ENCODE results near the gene RAB26.
"Not testable (repeated sequence)": the region's sequence is repeated elsewhere in the genome, so short reads cannot be mapped to it uniquely, and the experiment has no call there.

RAB26 gene

DNA sequence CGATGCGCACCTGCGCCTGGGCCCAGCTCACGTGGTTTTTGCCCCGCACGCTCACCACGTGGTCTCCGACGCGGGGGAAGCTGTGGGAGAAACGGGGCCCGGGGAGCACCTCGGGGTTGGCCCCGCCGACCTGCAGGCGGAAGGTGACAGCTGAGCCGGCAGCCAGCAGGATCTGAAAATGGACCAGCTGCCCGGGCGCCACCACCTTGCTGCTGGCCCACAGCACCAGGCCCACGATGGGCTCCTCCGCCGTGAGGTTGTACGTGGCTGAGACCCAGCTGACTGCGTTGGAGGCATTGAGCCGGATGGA lies 39.2 kb upstream of the RAB26 start:
- peaks cover 25% of the 10 kb centered on the region for H3K36me3 ChIP-seq (ENCODE audit: control insufficient read depth, insufficient read depth, low read length)

DNA sequence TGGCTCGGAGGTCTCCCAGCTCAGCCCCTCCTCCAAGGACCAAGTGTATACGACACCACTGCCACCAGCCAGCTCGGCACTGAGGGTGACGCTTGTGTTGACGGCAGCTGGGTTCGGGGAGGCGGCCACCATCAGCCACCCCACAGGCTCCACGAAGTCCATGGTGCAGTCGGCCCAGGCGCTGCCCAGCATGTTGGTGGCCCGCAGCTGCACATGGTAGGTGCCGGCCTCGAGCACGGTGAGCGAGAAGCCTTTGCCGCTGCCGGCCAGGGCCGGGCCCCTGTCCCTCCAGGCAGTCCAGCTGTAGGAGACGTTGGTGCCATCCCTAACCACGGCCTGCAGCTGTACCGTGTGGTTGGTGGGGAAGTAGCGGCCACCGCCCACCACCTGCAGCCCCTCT lies 38.6 kb upstream of the RAB26 start:
- H3K27ac ChIP-seq (ENCODE audit: low read length); H3K4me3 ChIP-seq (ENCODE audit: low read length); DNase-seq (ENCODE audit: low read depth, low spot score); H3K27me3 ChIP-seq (ENCODE audit: control insufficient read depth, insufficient read depth, low read length); H3K4me1 ChIP-seq (ENCODE audit: control insufficient read depth, insufficient read depth, low read length); H3K9me3 ChIP-seq (ENCODE audit: control insufficient read depth, insufficient read depth, low read length): not testable (repeated sequence)
- WGBS (ENCODE audit: insufficient coverage, insufficient read length), result no CpG with 5 or more reads among the region's 23 CpGs
- peaks cover 25% of the 10 kb centered on the region for H3K36me3 ChIP-seq (ENCODE audit: control insufficient read depth, insufficient read depth, low read length)

More for the DNA sequence above, 39.2 kb upstream of the RAB26 start:
- H3K27ac ChIP-seq (ENCODE audit: low read length); H3K4me1 ChIP-seq (ENCODE audit: control insufficient read depth, insufficient read depth, low read length); H3K4me3 ChIP-seq (ENCODE audit: low read length); H3K9me3 ChIP-seq (ENCODE audit: control insufficient read depth, insufficient read depth, low read length); H3K27me3 ChIP-seq (ENCODE audit: control insufficient read depth, insufficient read depth, low read length); DNase-seq (ENCODE audit: low read depth, low spot score): not testable (repeated sequence)
- no CpG with 5 or more reads among the region's 25 CpGs for WGBS (ENCODE audit: insufficient coverage, insufficient read length)

DNA sequence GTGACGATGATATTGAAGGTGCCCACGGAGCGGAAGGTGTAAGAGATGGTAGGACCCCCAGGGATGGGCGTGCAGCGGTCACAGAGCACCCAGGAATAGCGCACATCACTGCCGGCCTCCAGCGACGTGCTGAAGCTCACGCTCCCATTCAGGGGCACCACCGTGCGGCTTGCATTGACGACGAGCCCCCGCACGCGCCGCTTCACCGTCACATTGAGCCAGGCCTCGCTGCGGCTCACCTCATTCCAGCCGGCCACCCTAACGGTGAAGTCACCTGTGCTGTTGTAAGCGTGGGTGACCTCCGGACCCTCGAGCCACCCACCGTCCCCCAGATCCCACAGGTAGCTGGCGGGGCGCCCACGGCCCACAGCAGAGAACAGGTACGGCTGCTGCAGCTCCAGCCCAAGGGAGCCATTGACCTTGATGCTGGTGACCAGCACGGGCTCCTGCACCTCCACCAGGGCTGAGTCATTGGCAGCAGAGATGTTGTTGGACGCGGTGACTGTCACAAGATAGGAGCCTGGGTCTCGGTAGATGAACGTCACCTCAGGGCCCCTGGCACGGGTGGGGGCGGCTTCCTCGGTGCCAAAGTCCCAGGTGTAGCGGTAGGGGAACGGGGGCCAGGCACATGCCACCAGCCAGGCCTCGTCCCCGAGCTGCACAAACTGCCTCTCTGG lies 38.0 kb upstream of the RAB26 start:
- H3K4me3 ChIP-seq (ENCODE audit: low read length); H3K27me3 ChIP-seq (ENCODE audit: control insufficient read depth, insufficient read depth, low read length); H3K27ac ChIP-seq (ENCODE audit: low read length); H3K4me1 ChIP-seq (ENCODE audit: control insufficient read depth, insufficient read depth, low read length); DNase-seq (ENCODE audit: low read depth, low spot score); H3K9me3 ChIP-seq (ENCODE audit: control insufficient read depth, insufficient read depth, low read length): not testable (repeated sequence)
- H3K36me3 ChIP-seq (ENCODE audit: control insufficient read depth, insufficient read depth, low read length), result peaks cover 25% of the 10 kb centered on the region
- no CpG with 5 or more reads among the region's 43 CpGs for WGBS (ENCODE audit: insufficient coverage, insufficient read length)

DNA sequence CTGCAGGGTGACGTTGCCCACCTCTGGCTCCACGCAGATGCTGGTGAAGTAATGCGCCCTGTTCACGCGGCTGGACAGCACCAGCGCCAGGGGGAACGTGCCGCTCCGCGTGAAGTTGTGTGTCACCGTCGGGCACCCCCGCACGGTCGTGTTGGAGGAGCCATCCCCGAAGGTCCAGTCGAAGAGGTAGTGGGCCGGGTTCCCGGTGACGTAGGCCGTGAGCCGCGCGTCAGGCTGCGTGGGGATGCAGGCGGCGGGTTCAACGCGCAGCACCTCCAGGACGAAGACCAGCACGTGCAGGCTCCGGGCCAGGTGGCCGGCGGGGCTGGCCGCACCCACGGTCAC lies 37.4 kb upstream of the RAB26 start:
- peaks cover 25% of the 10 kb centered on the region for H3K36me3 ChIP-seq (ENCODE audit: control insufficient read depth, insufficient read depth, low read length)
- DNase-seq (ENCODE audit: low read depth, low spot score); H3K4me1 ChIP-seq (ENCODE audit: control insufficient read depth, insufficient read depth, low read length); H3K4me3 ChIP-seq (ENCODE audit: low read length); H3K27me3 ChIP-seq (ENCODE audit: control insufficient read depth, insufficient read depth, low read length); H3K9me3 ChIP-seq (ENCODE audit: control insufficient read depth, insufficient read depth, low read length); H3K27ac ChIP-seq (ENCODE audit: low read length): not testable (repeated sequence)
- WGBS (ENCODE audit: insufficient coverage, insufficient read length), result no CpG with 5 or more reads among the region's 36 CpGs

DNA sequence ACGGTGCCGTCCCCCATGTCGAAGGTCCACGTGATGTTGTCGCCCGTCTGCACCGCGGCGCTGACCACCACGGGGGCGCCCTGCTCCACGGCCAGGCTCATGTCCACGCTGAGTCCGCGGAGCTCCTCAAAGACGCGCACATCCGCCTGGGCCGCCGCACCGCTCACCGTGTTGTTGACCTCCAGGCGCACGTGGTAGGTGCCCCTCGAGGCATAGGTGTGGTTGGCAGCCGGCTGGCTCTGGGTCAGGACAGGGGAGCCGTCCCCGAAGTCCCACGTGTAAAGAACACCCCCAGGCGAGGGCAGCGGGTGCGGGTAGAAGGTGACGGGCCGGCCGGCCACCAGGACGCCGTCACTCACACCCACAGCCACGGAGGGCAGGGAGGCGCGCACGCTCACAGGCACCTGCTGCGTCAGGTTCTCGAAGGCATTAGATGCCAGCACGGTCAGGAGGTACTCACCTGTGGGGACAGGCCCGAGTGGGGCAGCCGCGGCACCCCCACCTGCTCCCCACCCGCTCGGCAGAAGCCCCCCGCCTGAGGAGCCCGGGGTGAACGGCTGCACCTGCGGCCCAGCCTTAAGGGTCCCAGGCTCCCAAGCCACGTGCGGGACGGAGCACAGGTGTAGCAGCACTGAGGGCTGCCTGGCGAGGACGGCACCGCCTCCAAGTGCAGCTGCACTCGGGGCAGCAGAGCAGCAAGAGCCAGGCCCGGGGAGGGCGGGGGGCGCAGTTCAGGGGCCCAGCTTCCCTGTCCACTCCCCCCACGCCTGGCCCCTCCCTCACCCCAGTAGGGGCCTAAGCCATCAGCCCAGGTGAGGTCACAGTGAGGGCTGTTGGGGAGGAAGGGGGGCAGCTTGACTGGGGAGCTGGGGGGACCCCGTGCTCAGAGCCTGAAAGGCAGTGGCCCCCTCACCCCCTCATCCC lies 36.8 kb upstream of the RAB26 start:
- H3K27me3 ChIP-seq (ENCODE audit: control insufficient read depth, insufficient read depth, low read length); H3K4me1 ChIP-seq (ENCODE audit: control insufficient read depth, insufficient read depth, low read length); H3K9me3 ChIP-seq (ENCODE audit: control insufficient read depth, insufficient read depth, low read length); DNase-seq (ENCODE audit: low read depth, low spot score); H3K27ac ChIP-seq (ENCODE audit: low read length); H3K4me3 ChIP-seq (ENCODE audit: low read length): not testable (repeated sequence)
- no CpG with 5 or more reads among the region's 65 CpGs for WGBS (ENCODE audit: insufficient coverage, insufficient read length)
- H3K36me3 ChIP-seq (ENCODE audit: control insufficient read depth, insufficient read depth, low read length), result peaks cover 25% of the 10 kb centered on the region

DNA sequence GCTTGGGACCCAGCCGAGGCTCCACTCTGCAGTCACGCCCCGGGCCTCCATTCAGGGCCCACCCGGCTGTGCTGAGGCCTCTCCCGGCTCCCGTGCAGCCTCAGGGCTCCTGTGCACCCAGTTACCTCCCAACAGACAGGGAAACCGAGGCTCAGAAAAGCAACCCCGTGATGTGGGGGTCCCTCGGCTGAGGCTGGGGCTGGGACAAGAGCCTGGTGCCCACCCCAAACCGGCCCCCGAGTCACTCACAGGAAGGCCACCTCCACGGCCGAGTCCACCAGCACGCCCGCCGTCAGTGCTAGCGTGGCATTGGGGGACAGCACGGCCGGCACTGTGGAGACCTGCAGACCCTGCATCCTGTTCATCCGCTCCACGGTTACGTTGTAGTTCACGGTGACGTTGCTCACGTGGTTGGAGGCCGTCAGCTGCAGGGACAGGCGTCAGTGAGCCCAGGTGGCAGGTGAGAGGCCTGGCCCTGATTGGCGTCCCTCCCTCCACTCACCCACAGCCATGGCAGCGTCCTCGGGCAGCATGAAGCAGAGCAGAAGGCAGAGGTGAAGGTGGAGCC lies 35.8 kb upstream of the RAB26 start:
- not testable (repeated sequence) for H3K27me3 ChIP-seq (ENCODE audit: control insufficient read depth, insufficient read depth, low read length); DNase-seq (ENCODE audit: low read depth, low spot score); H3K4me1 ChIP-seq (ENCODE audit: control insufficient read depth, insufficient read depth, low read length); H3K4me3 ChIP-seq (ENCODE audit: low read length); H3K9me3 ChIP-seq (ENCODE audit: control insufficient read depth, insufficient read depth, low read length); H3K27ac ChIP-seq (ENCODE audit: low read length)
- peaks cover 25% of the 10 kb centered on the region for H3K36me3 ChIP-seq (ENCODE audit: control insufficient read depth, insufficient read depth, low read length)
- WGBS (ENCODE audit: insufficient coverage, insufficient read length), result no CpG with 5 or more reads among the region's 30 CpGs

DNA sequence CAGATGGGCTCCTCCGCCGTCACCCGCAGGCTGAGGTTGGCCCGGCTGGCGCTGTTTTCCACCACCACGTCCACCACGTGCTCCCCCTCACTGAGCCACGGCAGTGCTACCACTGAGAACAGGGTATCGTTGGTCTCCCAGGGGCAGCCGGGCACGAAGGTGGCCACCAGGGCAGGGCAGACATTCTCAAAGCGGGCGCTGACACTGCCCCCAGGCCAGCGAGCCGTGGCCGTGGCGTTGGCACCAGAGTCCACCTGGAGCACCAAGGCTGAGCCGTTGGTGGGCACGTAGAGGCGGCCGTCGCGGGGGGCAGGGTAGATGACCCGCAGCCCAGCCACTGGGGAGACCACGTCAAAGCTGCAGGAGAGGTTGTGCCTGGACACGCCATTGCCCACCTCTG lies 34.2 kb upstream of the RAB26 start:
- H3K4me3 ChIP-seq (ENCODE audit: low read length); DNase-seq (ENCODE audit: low read depth, low spot score); H3K27me3 ChIP-seq (ENCODE audit: control insufficient read depth, insufficient read depth, low read length); H3K9me3 ChIP-seq (ENCODE audit: control insufficient read depth, insufficient read depth, low read length); H3K4me1 ChIP-seq (ENCODE audit: control insufficient read depth, insufficient read depth, low read length); H3K27ac ChIP-seq (ENCODE audit: low read length): not testable (repeated sequence)
- WGBS (ENCODE audit: insufficient coverage, insufficient read length), result no CpG with 5 or more reads among the region's 26 CpGs
- H3K36me3 ChIP-seq (ENCODE audit: control insufficient read depth, insufficient read depth, low read length), result peaks cover 17% of the 10 kb centered on the region

DNA sequence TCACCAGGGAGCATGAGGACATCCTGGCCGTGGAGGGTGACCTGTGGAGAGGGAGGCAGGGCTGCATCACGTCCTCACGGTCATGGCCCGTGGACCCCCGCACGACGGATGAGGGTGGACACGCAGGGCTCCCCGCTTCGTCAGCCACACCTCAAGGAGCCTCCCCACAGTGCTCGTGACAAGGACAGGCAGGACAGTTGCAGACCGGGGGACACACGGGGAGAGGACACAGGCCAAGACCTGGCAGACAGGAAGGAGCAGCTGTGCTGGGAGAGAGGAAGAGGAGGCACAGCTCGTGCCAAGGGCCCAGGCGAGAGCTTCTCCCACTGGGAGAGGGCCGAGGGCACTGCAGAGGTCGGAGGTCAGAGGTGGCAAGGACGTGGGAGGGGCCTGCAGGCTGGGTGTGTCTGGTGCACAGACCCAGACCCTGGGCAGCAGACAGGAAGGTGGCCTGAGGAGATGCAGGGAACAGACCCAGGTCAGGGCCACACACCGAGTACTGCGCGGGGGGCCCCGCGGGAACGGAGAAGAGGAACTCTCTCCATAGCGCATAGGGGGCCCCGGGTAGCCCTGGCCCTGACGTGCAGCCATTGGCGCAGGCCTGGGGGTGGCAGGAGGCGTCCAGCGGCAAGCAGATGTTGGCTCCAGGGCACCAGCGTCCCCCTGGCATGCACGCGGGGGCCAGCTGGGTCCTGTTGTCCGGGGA lies 33.4 kb upstream of the RAB26 start:
- peaks cover 16% of the 10 kb centered on the region for H3K36me3 ChIP-seq (ENCODE audit: control insufficient read depth, insufficient read depth, low read length)
- H3K27ac ChIP-seq (ENCODE audit: low read length); H3K4me3 ChIP-seq (ENCODE audit: low read length); DNase-seq (ENCODE audit: low read depth, low spot score); H3K27me3 ChIP-seq (ENCODE audit: control insufficient read depth, insufficient read depth, low read length); H3K4me1 ChIP-seq (ENCODE audit: control insufficient read depth, insufficient read depth, low read length); H3K9me3 ChIP-seq (ENCODE audit: control insufficient read depth, insufficient read depth, low read length): not testable (repeated sequence)
- WGBS (ENCODE audit: insufficient coverage, insufficient read length), result no CpG with 5 or more reads among the region's 34 CpGs

DNA sequence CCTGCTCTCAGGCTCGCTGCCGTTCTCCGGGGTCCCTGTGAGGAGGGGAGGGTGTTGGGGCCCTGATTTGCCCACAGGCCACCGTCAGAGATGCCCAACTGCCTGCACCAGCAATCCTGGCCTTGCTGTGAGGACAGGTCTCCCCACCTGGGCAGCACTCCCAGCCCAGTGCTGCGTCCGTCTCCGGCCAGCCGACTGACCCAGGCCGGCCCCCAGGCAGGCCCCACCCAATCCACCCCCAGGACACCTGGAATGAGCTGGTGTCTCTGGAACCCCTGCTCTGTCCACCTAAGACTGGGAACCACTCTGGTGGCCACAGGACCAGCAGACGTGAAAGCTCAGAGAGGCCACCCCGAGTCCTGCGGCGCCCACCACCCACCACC lies 32.8 kb upstream of the RAB26 start:
- H3K9me3 ChIP-seq (ENCODE audit: control insufficient read depth, insufficient read depth, low read length), result no peaks in the 10 kb centered on the region
- H3K4me3 ChIP-seq (ENCODE audit: low read length), result no peak overlapping the region
- H3K27ac ChIP-seq (ENCODE audit: low read length), result no peak overlapping the region
- DNase-seq (ENCODE audit: low read depth, low spot score), result no peak
- no peaks in the 10 kb centered on the region for H3K27me3 ChIP-seq (ENCODE audit: control insufficient read depth, insufficient read depth, low read length)
- peaks cover 13% of the 10 kb centered on the region for H3K36me3 ChIP-seq (ENCODE audit: control insufficient read depth, insufficient read depth, low read length)
- WGBS (ENCODE audit: insufficient coverage, insufficient read length), result no CpG with 5 or more reads among the region's 13 CpGs
- no peaks in the 10 kb centered on the region; the same call in 1 of the 2 replicates for H3K4me1 ChIP-seq (ENCODE audit: control insufficient read depth, insufficient read depth, low read length)

DNA sequence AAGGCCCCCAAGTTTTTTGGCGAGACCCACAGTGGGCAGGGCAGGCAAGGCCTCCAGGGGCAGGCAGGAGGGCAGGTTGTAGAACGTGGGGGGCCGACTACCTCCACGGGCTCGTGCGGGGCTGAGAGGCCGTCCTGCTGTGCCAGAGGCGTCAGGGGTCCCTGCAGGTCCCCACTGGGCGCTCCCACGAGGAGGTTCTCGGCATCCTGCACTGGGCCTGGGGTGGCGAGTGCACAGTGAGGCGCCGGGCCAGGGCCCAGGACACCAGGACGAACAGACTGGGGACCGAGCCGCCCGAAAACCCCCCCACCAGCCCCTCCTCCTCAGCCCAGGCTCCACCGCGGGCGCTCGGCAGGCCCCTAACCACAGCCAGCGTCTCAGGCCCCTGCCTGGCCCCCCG lies 32.0 kb upstream of the RAB26 start:
- H3K4me3 ChIP-seq (ENCODE audit: low read length); H3K27me3 ChIP-seq (ENCODE audit: control insufficient read depth, insufficient read depth, low read length); DNase-seq (ENCODE audit: low read depth, low spot score); H3K36me3 ChIP-seq (ENCODE audit: control insufficient read depth, insufficient read depth, low read length); H3K4me1 ChIP-seq (ENCODE audit: control insufficient read depth, insufficient read depth, low read length); H3K9me3 ChIP-seq (ENCODE audit: control insufficient read depth, insufficient read depth, low read length); H3K27ac ChIP-seq (ENCODE audit: low read length): not testable (repeated sequence)
- WGBS (ENCODE audit: insufficient coverage, insufficient read length), result no CpG with 5 or more reads among the region's 24 CpGs
